DND-41 (cell line): ENCODE measurements around the gene KCP.

Experiments
- ATAC-seq: fragments of 200-7000 bp; cut with Tn5 transposase; 3 replicates; pipeline ENCODE4 v1.9.1; 2021; ENCODE audit warnings: low read depth; ENCODE audit not compliant: insufficient read depth
- DNase-seq: peaks from one replicate; pipeline ENCODE4 v3.0.0-alpha.2; 2020
- H2AFZ ChIP-seq: 2 replicates; pipeline ENCODE4 v1.6.0; 2012; ENCODE audit warnings: low read depth, low read length
- H3K27ac ChIP-seq: 2 replicates; pipeline ENCODE4 v1.5.1; 2012; ENCODE audit warnings: low read length, inconsistent platforms
- H3K27me3 ChIP-seq: fragments of 200-600 bp; sonication (generic); 2 replicates; pipeline ENCODE4 v1.6.0; 2012; ENCODE audit warnings: low read length, mild to moderate bottlenecking, inconsistent platforms; ENCODE audit not compliant: insufficient read depth, poor library complexity
- H3K36me3 ChIP-seq: 2 replicates; pipeline ENCODE4 v1.5.1; 2012; ENCODE audit warnings: low read length, inconsistent platforms; ENCODE audit not compliant: insufficient read depth
- H3K4me1 ChIP-seq: 2 replicates; pipeline ENCODE4 v1.5.1; 2012; ENCODE audit warnings: mild to moderate bottlenecking, low read length; ENCODE audit not compliant: insufficient read depth
- H3K4me2 ChIP-seq: 2 replicates; pipeline ENCODE4 v1.6.0; 2012; ENCODE audit warnings: mild to moderate bottlenecking, moderate library complexity, low read length, inconsistent platforms; ENCODE audit not compliant: insufficient read depth
- H3K4me3 ChIP-seq, 2 experiments: fragments of 200-600 bp in 1 of 2; shearing (Covaris generic) in 1 of 2; 2 replicates each; pipeline ENCODE4 v1.5.1; 2012 to 2016; ENCODE audit warnings: inconsistent platforms in 2 of 2, low read length in 2 of 2, mild to moderate bottlenecking in 2 of 2, low read depth in 1 of 2, moderate library complexity in 1 of 2
- H3K79me2 ChIP-seq: 2 replicates; pipeline ENCODE4 v1.6.0; 2012; ENCODE audit warnings: low read length, inconsistent platforms; ENCODE audit not compliant: insufficient read depth
- H3K9ac ChIP-seq: 2 replicates; pipeline ENCODE4 v1.6.0; 2012; ENCODE audit warnings: low read depth, mild to moderate bottlenecking, inconsistent platforms, low read length, moderate library complexity
- H3K9me3 ChIP-seq: 2 replicates; pipeline ENCODE4 v1.5.1; 2012; ENCODE audit warnings: low read length, moderate library complexity, mild to moderate bottlenecking, inconsistent platforms; ENCODE audit not compliant: insufficient read depth, severe bottlenecking
- H4K20me1 ChIP-seq: 2 replicates; pipeline ENCODE4 v1.6.0; 2012; ENCODE audit warnings: low read length; ENCODE audit not compliant: insufficient read depth
- CTCF ChIP-seq: IDR thresholded peaks from 2 replicates; pipeline ENCODE4 v1.5.1; 2012; ENCODE audit warnings: borderline replicate concordance, low read length, moderate library complexity, mild to moderate bottlenecking; ENCODE audit not compliant: poor library complexity, severe bottlenecking; ENCODE audit errors: extremely low read depth
- EZH2 ChIP-seq: IDR thresholded peaks from 3 replicates; pipeline ENCODE4 v1.6.1; 2012; ENCODE audit warnings: borderline replicate concordance, low read depth, mild to moderate bottlenecking, moderate library complexity, low read length, inconsistent platforms; ENCODE audit not compliant: severe bottlenecking

Gene KCP

DNA sequence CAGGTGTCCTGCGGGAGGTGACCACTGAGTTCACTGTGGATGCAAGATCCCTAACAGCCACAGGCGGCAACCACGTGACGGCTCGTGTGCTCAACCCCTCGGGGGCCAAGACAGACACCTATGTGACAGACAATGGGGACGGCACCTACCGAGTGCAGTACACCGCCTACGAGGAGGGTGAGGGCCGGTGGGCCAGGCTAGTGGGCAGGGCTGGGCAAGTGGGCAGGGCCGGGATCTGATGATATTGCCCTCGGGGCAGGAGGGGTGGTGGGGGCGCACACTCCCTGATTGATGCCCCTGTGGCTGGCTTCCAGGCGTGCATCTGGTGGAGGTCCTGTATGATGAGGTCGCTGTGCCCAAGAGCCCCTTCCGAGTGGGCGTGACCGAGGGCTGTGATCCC is 64.5 kb downstream of the KCP start:
- Histone ChIP-seq H3K9me3 (no peaks in the 10 kb centered on the region), H3K79me2 (no peaks in the 10 kb centered on the region), H3K36me3 (no peaks in the 10 kb centered on the region), H3K9ac (no peak overlapping the region), H3K4me3 (no peak overlapping the region), H3K27me3 (no peaks in the 10 kb centered on the region), H4K20me1 (0 out of 2 replicates have a peak, but pooled peaks cover 3% of the 10 kb centered on the region), H3K27ac (no peak overlapping the region), H3K4me2 (no peak overlapping the region), H2AFZ (no peak overlapping the region), H3K4me1 (no peaks in the 10 kb centered on the region)
- DNase-seq (no peak), ATAC-seq (no peak)
- TF ChIP-seq CTCF: no peak
- no peak for TF ChIP-seq EZH2

DNA sequence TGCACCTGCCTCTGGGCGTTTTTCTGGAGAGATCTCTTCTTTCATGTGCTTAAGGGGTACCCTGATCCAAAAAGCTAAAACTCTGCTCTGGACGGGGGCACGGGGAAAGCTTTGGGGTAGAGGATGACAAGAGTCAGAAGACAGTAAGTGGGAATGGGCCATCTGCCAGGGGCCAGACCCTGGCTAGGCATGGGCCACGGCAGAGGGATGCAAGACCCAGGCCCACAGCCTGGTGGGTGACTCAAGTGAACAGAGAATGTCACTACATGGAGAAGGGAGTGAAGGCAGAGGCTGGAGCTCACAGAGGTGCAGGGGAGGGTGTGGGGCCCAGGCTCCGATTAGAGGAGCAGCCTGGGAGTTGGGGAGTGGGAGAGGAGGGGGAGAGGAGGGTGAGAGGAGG is 65.0 kb downstream of the KCP start:
- H3K9me3 ChIP-seq: no peaks in the 10 kb centered on the region
- 0 out of 2 replicates have a peak, but pooled peaks cover 3% of the 10 kb centered on the region for H4K20me1 ChIP-seq
- H3K4me3 ChIP-seq: no peak overlapping the region
- H3K4me1 ChIP-seq: no peaks in the 10 kb centered on the region
- no peak overlapping the region for H3K9ac ChIP-seq
- TF ChIP-seq CTCF: no peak
- TF ChIP-seq EZH2: no peak
- H2AFZ ChIP-seq: no peak overlapping the region
- H3K4me2 ChIP-seq: no peak overlapping the region
- no peaks in the 10 kb centered on the region for H3K27me3 ChIP-seq
- no peak for DNase-seq
- H3K27ac ChIP-seq: no peak overlapping the region
- ATAC-seq: no peak
- H3K79me2 ChIP-seq: no peaks in the 10 kb centered on the region
- H3K36me3 ChIP-seq: no peaks in the 10 kb centered on the region

GRCh38 chr7:128844777-128845311 is 65.7 kb downstream of the KCP start:
- DNase-seq (no peak), ATAC-seq (no peak)
- no peak overlapping the region for H2AFZ ChIP-seq
- H3K4me3 ChIP-seq: no peak overlapping the region
- H3K79me2 ChIP-seq: no peaks in the 10 kb centered on the region
- no peak for TF ChIP-seq CTCF
- TF ChIP-seq EZH2: no peak
- H3K27me3 ChIP-seq: no peaks in the 10 kb centered on the region
- no peaks in the 10 kb centered on the region for H3K36me3 ChIP-seq
- no peak overlapping the region for H3K4me2 ChIP-seq
- no peak overlapping the region for H3K27ac ChIP-seq
- no peaks in the 10 kb centered on the region for H3K4me1 ChIP-seq
- 0 out of 2 replicates have a peak, but pooled peaks cover 3% of the 10 kb centered on the region for H4K20me1 ChIP-seq
- no peak overlapping the region for H3K9ac ChIP-seq
- H3K9me3 ChIP-seq: no peaks in the 10 kb centered on the region
